Measurements from ENCODE around the gene CTSE. TPM values are rescaled to one million over a fixed set of nuclear protein-coding genes. Genes with fewer than 3 reads are reported as not detected.
"Not testable (repeated sequence)": the region's sequence is repeated elsewhere in the genome, so short reads cannot be mapped to it uniquely, and the experiment has no call there.

Gene CTSE
- not detected in 2 replicates for total RNA-seq (2014; rRNA removed; shearing (Covaris generic))

DNA sequence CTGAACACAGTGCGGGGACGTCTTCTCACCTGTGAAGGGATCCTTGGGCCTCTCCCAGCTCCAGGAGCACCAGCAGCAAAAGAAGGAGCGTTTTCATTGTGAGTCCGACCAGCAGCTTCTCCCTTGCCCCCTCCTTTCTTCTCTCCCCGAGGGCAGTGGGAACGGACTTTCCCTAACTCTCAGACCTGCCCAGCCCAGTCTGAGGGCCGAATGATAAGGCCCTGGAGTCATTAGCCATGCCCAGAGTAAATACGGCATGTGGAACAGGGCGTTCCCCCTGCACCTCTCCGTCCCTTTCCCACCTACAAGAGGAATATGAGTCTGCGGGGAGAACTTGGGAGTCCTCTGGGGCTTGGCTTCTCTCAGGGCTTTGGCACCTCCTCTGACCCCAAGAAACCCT is at the start of gene CTSE:
TSS of gene CTSE (minus strand) at position 201 of the 400 bp plus-strand sequence. CDS start at position 97, 104 bp downstream.
- Histone ChIP-seq H3K4me3 (ENCODE audit: insufficient read depth, low read depth, low read length) (no peak within 1 kb of the TSS), H3K36me3 (replicated peaks; ENCODE audit: control insufficient read depth, insufficient read depth, low read length) (no peaks in the 10 kb centered on the region), H3K27me3 (ENCODE audit: control insufficient read depth, insufficient read depth, low read length) (no peaks in the 10 kb centered on the region; the same call in 1 of the 2 replicates)
- DNase-seq = no peak

GRCh38 chr1:206070627-206071304 is 47.1 kb upstream of the CTSE start:
- no peaks in the 10 kb centered on the region for H3K36me3 ChIP-seq (replicated peaks; ENCODE audit: control insufficient read depth, insufficient read depth, low read length)
- DNase-seq = no peak
- H3K4me3 ChIP-seq (ENCODE audit: insufficient read depth, low read depth, low read length) = no peak overlapping the region
- no peaks in the 10 kb centered on the region for H3K27me3 ChIP-seq (ENCODE audit: control insufficient read depth, insufficient read depth, low read length)

DNA sequence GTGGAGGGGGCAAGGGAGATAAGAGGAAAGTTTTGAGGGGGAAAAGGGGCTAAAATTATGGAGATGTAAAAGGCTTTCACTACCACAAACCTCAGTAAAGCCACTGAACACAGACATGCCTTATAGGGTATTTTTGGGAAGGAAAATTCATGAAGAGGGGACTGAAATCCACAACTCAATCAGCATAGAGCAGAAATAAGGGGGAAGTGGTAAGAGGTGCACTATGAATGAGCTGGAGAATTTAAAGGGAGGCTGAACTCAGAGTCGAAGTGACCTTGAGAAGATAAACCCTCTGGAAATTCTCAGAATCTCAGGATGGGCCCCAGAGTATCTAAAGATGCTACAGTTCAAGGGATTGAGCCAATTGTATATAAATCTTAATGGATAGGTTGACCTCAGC is 44.6 kb upstream of the CTSE start:
- DNase-seq = no peak
- no peak overlapping the region for H3K4me3 ChIP-seq (ENCODE audit: insufficient read depth, low read depth, low read length)

DNA sequence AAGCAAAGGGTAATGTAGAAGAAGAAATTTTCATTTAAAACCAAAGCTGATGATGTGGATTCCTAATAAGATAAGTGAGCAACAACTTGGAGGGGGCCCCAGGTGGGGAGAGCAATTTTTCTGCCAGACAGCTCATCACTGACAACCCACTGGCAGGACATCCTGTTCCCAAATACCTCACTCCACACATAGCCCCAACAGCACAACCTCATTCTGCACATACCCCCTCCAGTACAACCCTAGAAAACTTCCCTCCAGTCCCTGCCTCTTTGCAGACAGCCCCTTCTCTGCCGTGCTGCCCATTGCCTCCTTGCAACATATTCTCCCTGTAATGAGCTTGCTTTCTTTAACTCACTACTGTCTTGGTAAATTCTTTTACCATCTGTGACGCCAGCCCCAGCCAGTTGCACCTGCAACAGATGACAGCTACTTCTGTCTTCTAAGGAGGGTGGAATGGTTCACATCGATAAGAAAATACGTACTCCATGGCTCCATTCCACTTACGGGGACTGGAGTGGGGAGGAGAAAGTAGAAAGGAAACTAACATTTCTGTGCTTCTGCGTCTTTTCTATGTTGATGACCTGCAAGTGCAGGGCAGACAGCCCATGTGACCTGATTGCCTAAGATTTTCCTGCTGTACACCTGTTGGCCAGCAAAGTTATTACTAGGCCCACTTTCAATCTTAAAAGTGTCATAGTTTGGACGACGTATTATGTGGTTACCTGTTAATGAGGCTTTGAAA is 44.0 kb upstream of the CTSE start:
- H3K36me3 ChIP-seq (replicated peaks; ENCODE audit: control insufficient read depth, insufficient read depth, low read length) = no peaks in the 10 kb centered on the region
- no peak for DNase-seq
- H3K27me3 ChIP-seq (ENCODE audit: control insufficient read depth, insufficient read depth, low read length) = no peaks in the 10 kb centered on the region
- H3K4me3 ChIP-seq (ENCODE audit: insufficient read depth, low read depth, low read length) = no peak overlapping the region

More for the DNA sequence above, 44.6 kb upstream of the CTSE start:
- no peaks in the 10 kb centered on the region for H3K36me3 ChIP-seq (replicated peaks; ENCODE audit: control insufficient read depth, insufficient read depth, low read length)
- no peaks in the 10 kb centered on the region for H3K27me3 ChIP-seq (ENCODE audit: control insufficient read depth, insufficient read depth, low read length)

- Histone ChIP-seq H3K27me3 (ENCODE audit: control insufficient read depth, insufficient read depth, low read length) (no peaks in the 10 kb centered on the region), H3K36me3 (replicated peaks; ENCODE audit: control insufficient read depth, insufficient read depth, low read length) (no peaks in the 10 kb centered on the region), H3K4me3 (ENCODE audit: insufficient read depth, low read depth, low read length) (no peak overlapping the region)
- DNase-seq = no peak
Measured at GRCh38 chr1:206066479-206067171, 42.9 kb upstream of the CTSE start.

DNA sequence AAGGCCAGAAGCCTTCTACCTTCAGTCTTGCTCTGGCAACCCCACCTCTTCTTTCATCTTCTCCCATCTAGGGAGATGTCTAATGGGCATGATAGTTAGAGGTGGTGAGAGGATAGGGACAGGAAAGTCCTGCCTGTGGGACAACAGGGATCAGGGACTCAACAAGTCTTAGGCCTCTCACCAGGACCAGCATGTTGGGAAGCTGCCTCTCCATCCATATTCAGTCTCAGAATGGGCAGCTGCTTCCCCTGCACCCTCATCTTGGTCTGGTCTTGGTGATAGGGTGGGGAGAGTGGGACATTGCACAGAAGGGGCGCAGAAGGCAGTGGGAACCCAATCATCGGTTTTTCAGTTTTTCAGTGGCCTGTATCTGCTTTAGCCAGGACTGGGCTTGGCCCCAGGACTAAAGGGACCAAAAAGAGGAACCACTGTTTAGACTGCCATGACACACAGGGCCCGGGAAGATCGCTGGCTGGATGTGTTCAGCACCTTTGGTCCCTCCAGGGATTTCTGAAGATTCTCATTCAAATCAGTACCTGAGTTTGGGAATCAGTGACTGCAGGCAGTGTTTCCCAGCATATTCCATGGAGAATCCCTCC is 42.0 kb upstream of the CTSE start:
- Histone ChIP-seq H3K36me3 (replicated peaks; ENCODE audit: control insufficient read depth, insufficient read depth, low read length) (no peaks in the 10 kb centered on the region), H3K27me3 (ENCODE audit: control insufficient read depth, insufficient read depth, low read length) (no peaks in the 10 kb centered on the region), H3K4me3 (ENCODE audit: insufficient read depth, low read depth, low read length) (no peak overlapping the region)
- no peak for DNase-seq

DNA sequence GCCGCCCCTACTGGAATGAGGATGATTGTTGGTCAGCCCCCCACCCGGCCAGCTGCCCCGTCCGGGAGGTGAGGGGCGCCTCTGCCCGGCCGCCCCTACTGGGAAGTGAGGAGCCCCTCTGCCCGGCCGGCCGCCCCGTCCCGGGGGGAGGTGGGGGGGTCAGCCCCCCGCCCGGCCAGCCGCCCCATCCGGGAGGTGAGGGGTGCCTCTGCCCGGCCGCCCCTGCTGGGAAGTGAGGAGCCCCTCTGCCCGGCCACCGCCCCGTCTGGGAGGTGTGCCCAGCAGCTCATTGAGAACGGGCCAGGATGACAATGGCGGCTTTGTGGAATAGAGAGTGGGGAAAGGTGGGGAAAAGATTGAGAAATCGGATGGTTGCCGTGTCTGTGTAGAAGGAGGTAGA is 40.8 kb upstream of the CTSE start:
- not testable (repeated sequence) for H3K36me3 ChIP-seq (replicated peaks; ENCODE audit: control insufficient read depth, insufficient read depth, low read length); H3K4me3 ChIP-seq (ENCODE audit: insufficient read depth, low read depth, low read length)

GRCh38 chr1:206064001-206064400 is 40.3 kb upstream of the CTSE start:
- not testable (repeated sequence) for DNase-seq; H3K4me3 ChIP-seq (ENCODE audit: insufficient read depth, low read depth, low read length); H3K36me3 ChIP-seq (replicated peaks; ENCODE audit: control insufficient read depth, insufficient read depth, low read length); H3K27me3 ChIP-seq (ENCODE audit: control insufficient read depth, insufficient read depth, low read length)

More for the DNA sequence above, 40.8 kb upstream of the CTSE start:
- H3K27me3 ChIP-seq (ENCODE audit: control insufficient read depth, insufficient read depth, low read length); DNase-seq: not testable (repeated sequence)

DNA sequence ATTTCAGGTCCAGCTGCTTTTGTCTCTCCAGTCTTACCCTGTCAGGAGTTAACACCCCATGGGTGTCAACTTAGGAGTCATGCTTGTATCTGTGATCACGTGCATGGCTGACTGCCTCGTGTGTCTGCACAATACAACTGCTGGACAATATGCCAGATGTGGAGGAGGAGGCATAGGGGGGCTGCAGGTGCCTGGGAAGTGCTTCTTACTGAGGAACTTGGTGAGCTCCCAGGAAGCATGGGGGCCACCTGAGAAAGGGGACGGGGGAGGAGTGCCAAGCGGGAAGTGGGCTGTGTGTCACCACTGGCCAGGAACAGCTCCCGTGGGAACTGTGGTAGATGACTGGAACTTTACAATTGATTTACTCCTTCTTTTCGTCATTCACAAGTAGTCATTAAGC is 38.8 kb upstream of the CTSE start:
- Histone ChIP-seq H3K27me3 (ENCODE audit: control insufficient read depth, insufficient read depth, low read length) (no peaks in the 10 kb centered on the region), H3K36me3 (replicated peaks; ENCODE audit: control insufficient read depth, insufficient read depth, low read length) (no peaks in the 10 kb centered on the region), H3K4me3 (ENCODE audit: insufficient read depth, low read depth, low read length) (no peak overlapping the region)
- DNase-seq = no peak

DNA sequence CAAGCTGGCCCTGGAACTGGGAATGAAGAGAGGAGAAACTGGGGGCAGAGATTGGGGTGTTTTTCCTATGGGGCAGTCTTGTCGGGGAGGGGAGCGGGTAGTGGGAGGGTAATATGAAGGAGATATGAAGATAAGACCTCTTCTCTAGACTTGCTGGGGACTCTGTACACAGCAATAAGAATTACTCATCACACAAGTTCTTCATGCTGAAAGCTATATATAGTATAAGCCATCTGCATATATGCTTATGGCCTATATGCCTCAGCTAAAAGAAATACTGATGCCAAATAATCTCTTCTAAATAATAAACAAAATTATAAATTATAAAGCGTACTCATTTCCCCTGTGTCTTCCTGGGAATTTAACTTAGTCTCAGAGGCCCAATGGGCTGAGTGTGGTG is 37.1 kb upstream of the CTSE start:
- DNase-seq = no peak
- H3K36me3 ChIP-seq (replicated peaks; ENCODE audit: control insufficient read depth, insufficient read depth, low read length) = no peaks in the 10 kb centered on the region
- no peak overlapping the region for H3K4me3 ChIP-seq (ENCODE audit: insufficient read depth, low read depth, low read length)
- no peaks in the 10 kb centered on the region for H3K27me3 ChIP-seq (ENCODE audit: control insufficient read depth, insufficient read depth, low read length)

GRCh38 chr1:206059355-206059915 is 35.7 kb upstream of the CTSE start:
- Histone ChIP-seq H3K36me3 (replicated peaks; ENCODE audit: control insufficient read depth, insufficient read depth, low read length) (no peaks in the 10 kb centered on the region), H3K27me3 (ENCODE audit: control insufficient read depth, insufficient read depth, low read length) (no peaks in the 10 kb centered on the region), H3K4me3 (ENCODE audit: insufficient read depth, low read depth, low read length) (no peak overlapping the region)
- DNase-seq = no peak

DNA sequence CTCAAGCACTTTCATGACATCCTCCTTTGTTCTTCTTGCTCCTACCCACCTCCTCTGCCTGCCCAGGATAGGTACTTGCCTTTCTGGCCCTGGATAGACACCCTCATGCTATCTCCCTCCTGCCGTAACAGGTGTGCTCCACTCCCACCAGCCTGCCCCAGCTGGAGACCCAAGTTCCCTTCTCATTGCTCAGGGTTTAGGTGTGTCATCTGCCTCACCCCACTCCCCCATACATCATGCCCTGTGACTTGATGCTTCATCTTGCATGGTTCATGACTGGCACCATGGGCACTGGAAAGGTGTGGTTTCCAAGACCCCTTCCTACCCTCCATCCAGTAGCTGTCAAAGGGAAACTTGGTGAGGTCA is 35.2 kb upstream of the CTSE start:
- no peaks in the 10 kb centered on the region for H3K36me3 ChIP-seq (replicated peaks; ENCODE audit: control insufficient read depth, insufficient read depth, low read length)
- no peak overlapping the region for H3K4me3 ChIP-seq (ENCODE audit: insufficient read depth, low read depth, low read length)
- no peaks in the 10 kb centered on the region for H3K27me3 ChIP-seq (ENCODE audit: control insufficient read depth, insufficient read depth, low read length)
- DNase-seq = no peak

DNA sequence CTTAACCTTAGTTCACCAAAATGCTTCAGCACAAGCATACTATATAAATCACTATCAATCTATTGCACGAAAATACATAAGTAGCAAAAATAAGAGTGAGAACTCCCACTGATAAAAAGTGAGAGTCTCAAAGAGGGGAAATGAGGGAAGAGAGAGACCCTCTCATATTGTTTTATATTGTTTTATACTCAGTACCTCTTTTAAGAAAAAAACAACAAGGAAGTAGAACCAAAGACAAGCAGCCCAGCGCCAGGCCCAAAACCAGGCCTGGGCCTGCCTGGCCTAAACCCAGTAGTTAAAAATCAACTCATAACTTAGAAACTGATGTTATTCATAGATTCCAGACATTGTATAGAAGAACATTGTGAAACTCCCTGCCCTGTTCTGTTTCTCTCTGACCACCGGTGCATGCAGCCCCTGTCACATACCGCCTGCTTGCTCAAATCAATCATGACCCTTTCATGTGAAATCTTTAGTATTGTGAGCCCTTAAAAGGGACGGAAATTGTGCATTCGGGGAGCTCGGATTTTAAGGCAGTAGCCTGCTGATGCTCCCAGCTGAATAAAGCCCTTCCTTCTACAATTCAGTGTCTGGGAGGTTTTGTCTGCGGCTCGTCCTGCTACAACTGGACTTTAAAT is 34.7 kb upstream of the CTSE start:
- DNase-seq; H3K27me3 ChIP-seq (ENCODE audit: control insufficient read depth, insufficient read depth, low read length); H3K36me3 ChIP-seq (replicated peaks; ENCODE audit: control insufficient read depth, insufficient read depth, low read length); H3K4me3 ChIP-seq (ENCODE audit: insufficient read depth, low read depth, low read length): not testable (repeated sequence)
